T-cell (primary cell): Measurements from ENCODE around the gene FAP. TPM values are rescaled to one million over a fixed set of nuclear protein-coding genes. Genes with fewer than 3 reads are reported as not detected.

Source experiments
- ATAC-seq, 4 experiments: fragments of 200-7000 bp in 3 of 4; fragments of 150-1000 bp in 1 of 4; cut with Tn5 transposase; replicated peaks in 1 of 4; 1 replicate in 3 of 4; 2 replicates in 1 of 4; pipeline ENCODE4 v1.10.0; 2021; ENCODE audit warnings: moderate library complexity in 3 of 4, mild to moderate bottlenecking in 2 of 4, moderate number of reproducible peaks in 1 of 4
- CTCF ChIA-PET, 2 donors: fragments of 300-600 bp; sonication (Branson Sonifier 250); formaldehyde crosslinking; loops; one replicate each; lab custom pipeline; 2022; ENCODE audit warnings: antibody characterized with exemption in 2 of 2; lab: Charles Lee
- POLR2A ChIA-PET, 2 donors: fragments of 300-600 bp; sonication (Branson Sonifier 250); formaldehyde crosslinking; loops; one replicate each; lab custom pipeline; 2022; ENCODE audit warnings: antibody characterized with exemption in 2 of 2; lab: Charles Lee
- DNase-seq, 35 experiments: peaks; one replicate each; pipeline versions ENCODE4 v3.0.0 to v3.0.0-alpha.2; 2013 to 2023
- H3K27ac ChIP-seq: one replicate; pipeline ENCODE4 v1.5.1; 2013; ENCODE audit warnings: low read length
- H3K27me3 ChIP-seq, 2 experiments: replicated peaks in 1 of 2; 1 replicate in 1 of 2; 2 replicates in 1 of 2; pipeline versions ENCODE4 v1.6.1 to v1.7.0; 2013; ENCODE audit warnings: low read length in 1 of 2, mixed read lengths in 1 of 2; ENCODE audit not compliant: control insufficient read depth in 2 of 2, insufficient read depth in 2 of 2; ENCODE audit errors: extremely low read depth in 1 of 2
- H3K36me3 ChIP-seq, 2 donors: 1 replicate in 1 of 2; 2 replicates in 1 of 2; pipeline versions ENCODE4 v1.6.1 to v1.7.0; 2013; ENCODE audit warnings: low read length in 1 of 2; ENCODE audit not compliant: control insufficient read depth in 2 of 2, insufficient read depth in 1 of 2; ENCODE audit errors: extremely low read depth in 1 of 2
- H3K4me1 ChIP-seq, 2 experiments: 1 replicate in 1 of 2; 2 replicates in 1 of 2; pipeline versions ENCODE4 v1.6.1 to v1.7.0; 2013; ENCODE audit warnings: low read length in 2 of 2, mixed read lengths in 1 of 2; ENCODE audit not compliant: insufficient read depth in 2 of 2, control insufficient read depth in 1 of 2; ENCODE audit errors: extremely low read depth in 1 of 2
- H3K4me3 ChIP-seq, 2 donors: 1 replicate in 1 of 2; 2 replicates in 1 of 2; pipeline versions ENCODE4 v1.5.1 to v1.7.0; 2013; ENCODE audit warnings: mild to moderate bottlenecking in 2 of 2, low read length in 1 of 2, moderate library complexity in 1 of 2; ENCODE audit not compliant: control insufficient read depth in 1 of 2; ENCODE audit errors: extremely low read depth in 1 of 2
- H3K9me3 ChIP-seq: 2 replicates; pipeline ENCODE4 v1.7.0; 2013
- H3K27ac Mint-ChIP-seq, 2 donors: one replicate each; pipeline ENCODE4 v1.8.0; 2020 to 2021; ENCODE audit warnings: mild to moderate bottlenecking in 2 of 2, mixed read lengths in 2 of 2
- H3K27me3 Mint-ChIP-seq, 2 donors: one replicate each; pipeline ENCODE4 v1.8.0; 2021 to 2022; ENCODE audit warnings: mixed read lengths in 2 of 2
- H3K36me3 Mint-ChIP-seq: one replicate; pipeline ENCODE4 v1.8.0; 2021; ENCODE audit warnings: mixed read lengths
- H3K4me1 Mint-ChIP-seq, 3 donors: one replicate each; pipeline ENCODE4 v1.8.0; 2020 to 2022; ENCODE audit warnings: mixed read lengths in 3 of 3, mild to moderate bottlenecking in 1 of 3
- H3K4me3 Mint-ChIP-seq, 3 donors: one replicate each; pipeline ENCODE4 v1.8.0; 2020 to 2022; ENCODE audit warnings: mild to moderate bottlenecking in 3 of 3, mixed read lengths in 3 of 3, moderate library complexity in 3 of 3
- H3K9me3 Mint-ChIP-seq, 3 donors: one replicate each; pipeline ENCODE4 v1.8.0; 2020 to 2022; ENCODE audit warnings: mixed read lengths in 3 of 3
- whole genome bisulfite sequencing: methylation state at CpG from one replicate; pipeline ENCODE4 v1.1.5; 2013; ENCODE audit warnings: missing lambda C conversion rate; ENCODE audit not compliant: insufficient coverage; 5-methylcytosine and 5-hydroxymethylcytosine counted together
- total RNA-seq, 35 experiments: library from RNA in 6 of 35; stranded (reverse) in 6 of 35; fragments of 120-200 nt in 1 of 35; gene quantifications; one replicate each; pipeline versions ENCODE4 v1.2.1 to v1.2.4 and lab custom pipeline; 2013 to 2026

FAP gene
- total RNA-seq, 5 donors from 2014 or later (not counting 1 experiment from before 2014, with no cell fraction given): 0.85 to 0.88 TPM; not detected in 3

DNA sequence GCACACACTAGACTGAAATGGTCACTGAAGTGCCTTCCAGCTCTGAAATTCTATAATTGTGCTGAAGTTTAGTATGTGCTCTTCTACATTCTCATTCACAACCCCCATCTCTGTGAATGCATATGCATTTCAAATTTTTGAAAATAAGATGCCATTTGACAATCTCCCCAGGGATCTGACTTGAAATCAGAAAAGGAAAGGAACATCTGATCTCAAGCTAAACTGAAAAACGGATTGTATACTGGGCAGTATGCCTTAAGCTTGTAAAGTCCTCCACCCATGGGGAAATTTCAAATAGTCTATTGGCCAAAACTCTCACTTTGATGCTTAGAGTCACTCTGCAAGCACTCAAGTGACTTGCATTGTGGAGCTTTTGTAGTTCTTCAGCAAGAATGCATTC lies 22.9 kb downstream of the FAP start:
- peaks cover 0 to 3% of the 10 kb centered on the region in 2 experiments for H3K4me1 ChIP-seq
- Mint-ChIP-seq H3K36me3 (no peaks in the 10 kb centered on the region), H3K4me1 (no peaks in the 10 kb centered on the region), H3K4me3 (no peak overlapping the region), H3K27ac (no peak overlapping the region), H3K9me3 (no peaks in the 10 kb centered on the region), H3K27me3 (peaks cover 26 to 35% of the 10 kb centered on the region in 2 donors)
- DNase-seq (peak in 1 of 35 experiments; percentile 1), ATAC-seq (no peak)
- CTCF ChIA-PET: interaction anchor here (0.6 to 8.0 kb wide), 16 partner anchors 9 to 1107 kb away, joined by 3 to 121 read pairs (median 3); no protein-coding TSS in a partner anchor
- no peaks in the 10 kb centered on the region for H3K36me3 ChIP-seq
- no peaks in the 10 kb centered on the region for H3K9me3 ChIP-seq
- no peak overlapping the region for H3K27ac ChIP-seq
- no CpG with 5 or more reads among the region's 1 CpG for WGBS
- H3K27me3 ChIP-seq: peaks cover 0 to 5% of the 10 kb centered on the region in 2 experiments
- POLR2A ChIA-PET: interaction anchor here in 1 of 2 donors (0.6 kb wide), 1 partner anchor 53 kb away, joined by 4 read pairs; no protein-coding TSS in a partner anchor
- H3K4me3 ChIP-seq: no peak overlapping the region

DNA sequence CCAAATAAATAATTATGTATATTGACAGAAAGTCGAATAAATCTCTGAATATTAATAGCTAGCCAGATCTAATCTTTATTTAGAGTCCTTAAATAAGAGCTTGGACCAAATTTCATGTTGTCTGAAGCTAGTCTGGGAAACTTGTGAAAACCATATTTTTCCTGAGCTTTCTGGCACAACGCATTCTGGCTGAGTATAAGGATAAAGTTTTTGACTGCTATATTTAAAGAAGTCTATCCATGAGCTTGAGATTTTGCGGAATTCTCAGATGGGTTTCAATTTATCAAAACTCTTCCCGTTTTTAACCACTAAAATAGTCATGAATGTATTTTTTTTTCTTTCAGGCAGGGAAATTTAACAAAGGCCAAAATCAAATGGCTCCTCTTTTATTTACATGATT lies 23.8 kb downstream of the FAP start:
- Mint-ChIP-seq H3K4me3 (no peak overlapping the region), H3K27me3 (peaks cover 26 to 32% of the 10 kb centered on the region in 2 donors), H3K27ac (no peak overlapping the region), H3K9me3 (no peaks in the 10 kb centered on the region), H3K36me3 (no peaks in the 10 kb centered on the region), H3K4me1 (no peaks in the 10 kb centered on the region)
- Histone ChIP-seq H3K27me3 (peaks cover 0 to 5% of the 10 kb centered on the region in 2 experiments), H3K4me3 (no peak overlapping the region), H3K9me3 (no peaks in the 10 kb centered on the region), H3K27ac (no peak overlapping the region), H3K36me3 (no peaks in the 10 kb centered on the region), H3K4me1 (peaks cover 0 to 3% of the 10 kb centered on the region in 2 experiments)
- CTCF ChIA-PET: interaction anchor here (0.7 to 8.0 kb wide), 8 partner anchors 10 to 78 kb away, joined by 3 to 121 read pairs (median 4); no protein-coding TSS in a partner anchor
- no peak for ATAC-seq
- no peak for DNase-seq
- no CpG with 5 or more reads among the region's 4 CpGs for WGBS
- POLR2A ChIA-PET: no interaction called here

DNA sequence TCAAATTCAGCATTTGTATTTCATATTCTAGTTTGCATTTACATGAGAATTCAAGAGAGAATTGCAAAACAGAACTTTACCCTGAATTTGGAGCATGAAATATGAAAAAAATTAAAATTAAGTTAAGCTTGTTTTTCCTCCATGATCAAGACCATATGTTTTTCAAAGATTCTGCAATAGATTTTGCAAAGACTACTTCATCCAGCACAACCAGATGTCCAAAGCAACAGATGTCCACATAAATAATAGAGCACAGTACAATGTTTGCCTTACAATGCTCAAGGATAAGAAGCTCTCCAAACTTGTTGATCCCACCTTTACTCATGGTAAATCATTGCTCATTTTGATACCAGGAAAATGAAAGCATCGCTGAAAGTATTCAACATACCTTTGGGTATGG lies 25.6 kb downstream of the FAP start:
- WGBS: no CpG with 5 or more reads among the region's 1 CpG
- H3K27me3 Mint-ChIP-seq: peaks cover 26 to 32% of the 10 kb centered on the region in 2 donors
- no peaks in the 10 kb centered on the region for H3K9me3 ChIP-seq
- H3K4me3 Mint-ChIP-seq: no peak overlapping the region
- H3K36me3 Mint-ChIP-seq: no peaks in the 10 kb centered on the region
- POLR2A ChIA-PET: no interaction called here
- H3K36me3 ChIP-seq: no peaks in the 10 kb centered on the region
- H3K27ac ChIP-seq: no peak overlapping the region
- peaks cover 0 to 5% of the 10 kb centered on the region in 2 experiments for H3K27me3 ChIP-seq
- H3K4me1 Mint-ChIP-seq: no peaks in the 10 kb centered on the region
- H3K9me3 Mint-ChIP-seq: no peaks in the 10 kb centered on the region
- no peak for ATAC-seq
- H3K4me1 ChIP-seq: peaks cover 0 to 3% of the 10 kb centered on the region in 2 experiments
- H3K27ac Mint-ChIP-seq: no peak overlapping the region
- CTCF ChIA-PET: interaction anchor here in 1 of 2 donors (8.0 kb wide), 1 partner anchor 80 kb away, joined by 121 read pairs; no protein-coding TSS in a partner anchor
- DNase-seq: no peak
- no peak overlapping the region for H3K4me3 ChIP-seq

DNA sequence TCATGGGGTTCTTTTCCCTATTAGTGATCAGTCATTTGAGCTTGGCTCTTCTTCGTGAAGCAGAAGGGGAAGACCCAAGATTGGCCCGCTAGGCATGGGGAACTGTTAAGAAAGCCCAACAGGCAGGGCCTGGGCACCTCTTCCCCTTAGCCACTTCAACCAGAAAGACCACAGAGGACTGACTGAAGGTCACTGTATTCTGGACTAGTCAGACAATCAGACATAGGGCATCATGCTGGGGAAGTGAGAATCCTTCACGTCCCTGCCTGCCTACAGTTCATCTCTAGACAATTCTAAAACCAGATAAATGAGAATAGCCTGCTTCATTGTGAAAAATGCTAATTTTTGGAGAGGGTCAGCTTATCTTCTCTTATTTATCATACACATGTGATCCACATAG lies 28.1 kb downstream of the FAP start:
- no peaks in the 10 kb centered on the region for H3K36me3 ChIP-seq
- H3K4me1 Mint-ChIP-seq: no peaks in the 10 kb centered on the region
- no peaks in the 10 kb centered on the region for H3K36me3 Mint-ChIP-seq
- H3K9me3 ChIP-seq: no peaks in the 10 kb centered on the region
- H3K27me3 ChIP-seq: no peaks in the 10 kb centered on the region
- DNase-seq: no peak
- H3K27ac Mint-ChIP-seq: no peak overlapping the region
- H3K27ac ChIP-seq: no peak overlapping the region
- no peak overlapping the region for H3K4me3 ChIP-seq
- H3K4me1 ChIP-seq: no peaks in the 10 kb centered on the region
- ChIA-PET POLR2A (no interaction called here), CTCF (no interaction called here)
- H3K9me3 Mint-ChIP-seq: no peaks in the 10 kb centered on the region
- peaks cover 16 to 21% of the 10 kb centered on the region in 2 donors for H3K27me3 Mint-ChIP-seq
- no peak overlapping the region for H3K4me3 Mint-ChIP-seq
- ATAC-seq: no peak
- no CpG with 5 or more reads among the region's 3 CpGs for WGBS

DNA sequence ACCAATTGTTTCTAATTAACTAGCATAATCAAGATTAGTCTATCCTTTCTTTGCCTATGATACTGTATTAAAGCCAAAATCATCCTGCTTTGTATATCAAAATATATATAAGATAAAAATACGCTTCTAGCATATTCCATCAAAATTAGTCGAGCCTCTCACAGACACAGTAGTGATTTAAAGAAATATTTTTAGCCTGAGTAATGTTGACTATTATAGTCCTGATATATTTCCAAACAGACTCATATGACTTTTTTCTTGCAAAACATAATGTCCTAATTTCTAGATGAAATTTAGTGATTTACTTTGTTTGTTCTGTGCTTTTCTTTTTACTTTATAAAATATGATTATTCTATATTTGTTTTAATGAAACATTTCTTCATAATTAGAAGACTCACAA lies 30.9 kb downstream of the FAP start:
- Histone ChIP-seq H3K4me1 (no peaks in the 10 kb centered on the region), H3K4me3 (no peak overlapping the region), H3K27me3 (no peaks in the 10 kb centered on the region), H3K27ac (no peak overlapping the region), H3K36me3 (no peaks in the 10 kb centered on the region), H3K9me3 (no peaks in the 10 kb centered on the region)
- DNase-seq (no peak), ATAC-seq (no peak)
- no CpG with 5 or more reads among the region's 2 CpGs for WGBS
- Mint-ChIP-seq H3K27me3 (peaks cover 5 to 17% of the 10 kb centered on the region in 2 donors), H3K36me3 (no peaks in the 10 kb centered on the region), H3K9me3 (no peaks in the 10 kb centered on the region), H3K4me3 (no peak overlapping the region), H3K27ac (no peak overlapping the region), H3K4me1 (no peaks in the 10 kb centered on the region)
- POLR2A ChIA-PET: no interaction called here
- CTCF ChIA-PET: interaction anchor here in 1 of 2 donors (1.2 kb wide), 1 partner anchor 45 kb away, joined by 3 read pairs; no protein-coding TSS in a partner anchor

DNA sequence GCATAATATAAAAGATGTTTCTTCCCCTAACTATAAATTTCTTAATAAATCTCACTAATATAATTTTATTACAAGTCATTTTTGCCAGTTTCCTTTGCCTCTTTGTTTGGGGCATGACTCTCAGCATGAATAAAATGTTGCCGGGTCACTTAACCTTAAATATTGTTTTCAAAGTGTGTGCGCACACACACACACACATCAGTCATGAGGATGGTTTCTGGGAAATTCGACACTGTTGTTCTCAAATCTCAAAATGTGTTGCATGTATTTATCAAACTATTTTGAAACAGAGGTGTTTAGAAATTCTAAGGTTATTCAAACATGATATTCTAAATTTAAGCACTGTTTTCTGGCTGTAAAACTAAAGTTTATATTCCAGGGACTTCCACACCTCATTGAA lies 31.5 kb downstream of the FAP start:
- ATAC-seq (no peak), DNase-seq (no peak)
- no peak overlapping the region for H3K27ac ChIP-seq
- H3K27me3 ChIP-seq: no peaks in the 10 kb centered on the region
- no peaks in the 10 kb centered on the region for H3K36me3 ChIP-seq
- ChIA-PET POLR2A (no interaction called here), CTCF (interaction anchor here in 1 of 2 donors (1.2 kb wide), 1 partner anchor 45 kb away, joined by 3 read pairs; no protein-coding TSS in a partner anchor)
- H3K36me3 Mint-ChIP-seq: no peaks in the 10 kb centered on the region
- H3K4me3 Mint-ChIP-seq: no peak overlapping the region
- H3K4me1 ChIP-seq: no peaks in the 10 kb centered on the region
- no peaks in the 10 kb centered on the region for H3K9me3 ChIP-seq
- H3K4me3 ChIP-seq: no peak overlapping the region
- H3K4me1 Mint-ChIP-seq: no peaks in the 10 kb centered on the region
- no peak overlapping the region for H3K27ac Mint-ChIP-seq
- peaks cover 3 to 11% of the 10 kb centered on the region in 2 donors for H3K27me3 Mint-ChIP-seq
- WGBS: 80% methylated on average over 1 of the region's 3 CpGs
- H3K9me3 Mint-ChIP-seq: no peaks in the 10 kb centered on the region
